GM12878 (cell line): ENCODE data around the gene GAREM2. TPM values are rescaled to one million over a fixed set of nuclear protein-coding genes. Genes with fewer than 3 reads are reported as not detected.

ENCODE experiments used
- ATAC-seq: fragments of 200-7000 bp; cut with Tn5 transposase; 3 replicates; pipeline ENCODE4 v1.9.1; 2020; ENCODE audit warnings: mild to moderate bottlenecking, moderate library complexity
- BruUV-seq: library from RNA; stranded (reverse); fragments of 400-500 nt; replicated peaks from 2 replicates; lab custom pipeline; 2021; lab: Mats Ljungman, UMichigan
- CTCF ChIA-PET: fragments of 300-600 bp; sonication (Branson Sonifier 250); formaldehyde crosslinking; extraction: SDS; loops from one replicate; lab custom pipeline; 2021; ENCODE audit warnings: inconsistent platforms; lab: Yijun Ruan, JAX
- POLR2A ChIA-PET: fragments of 350-600 bp; formaldehyde crosslinking; extraction: SDS; loops from one replicate; lab custom pipeline; 2021; ENCODE audit warnings: inconsistent platforms; lab: Charles Lee
- RAD21 ChIA-PET: fragments of 300-600 bp; sonication (Branson Sonifier 250); formaldehyde crosslinking; loops from one replicate; lab custom pipeline; 2023; ENCODE audit warnings: antibody characterized with exemption; ENCODE audit not compliant: unreplicated experiment; lab: Charles Lee
- SMC1A ChIA-PET: fragments of 300-600 bp; sonication (Branson Sonifier 250); formaldehyde crosslinking; loops from one replicate; lab custom pipeline; 2023; ENCODE audit not compliant: unreplicated experiment, uncharacterized antibody; lab: Charles Lee
- DNase-seq: peaks from one replicate; pipeline ENCODE4 v3.0.0-alpha.2; 2011; ENCODE audit warnings: low read depth, low spot score
- FAIRE-seq: peaks from 3 replicates; lab custom pipeline; 2011; peaks lifted over from hg19 to GRCh38; lab: Jason Lieb, UNC
- H2AFZ ChIP-seq: 2 replicates; pipeline ENCODE4 v1.6.0; 2011; ENCODE audit warnings: low read depth, low read length, control low read depth; ENCODE audit not compliant: control insufficient read depth
- H3K27ac ChIP-seq: 2 replicates; pipeline ENCODE4 v1.5.1; 2011; ENCODE audit warnings: control low read depth; ENCODE audit not compliant: control insufficient read depth, insufficient read depth
- H3K27me3 ChIP-seq, 2 experiments: replicated peaks in 1 of 2; 2 replicates each; pipeline versions ENCODE4 v1.6.0 to v1.6.1; 2011; ENCODE audit warnings: low read length in 1 of 2; ENCODE audit not compliant: control insufficient read depth in 2 of 2, insufficient read depth in 2 of 2
- H3K36me3 ChIP-seq, 2 experiments: 2 replicates each; pipeline ENCODE4 v1.5.1; 2011; ENCODE audit warnings: low read length in 1 of 2; ENCODE audit not compliant: control insufficient read depth in 2 of 2, insufficient read depth in 2 of 2
- H3K4me1 ChIP-seq: 2 replicates; pipeline ENCODE4 v1.6.1; 2011; ENCODE audit warnings: mild to moderate bottlenecking, low read length, moderate library complexity, mixed read lengths; ENCODE audit not compliant: control insufficient read depth, insufficient read depth
- H3K4me2 ChIP-seq: 2 replicates; pipeline ENCODE4 v1.6.0; 2011; ENCODE audit warnings: control low read depth; ENCODE audit not compliant: control insufficient read depth, insufficient read depth
- H3K4me3 ChIP-seq: fragments of 200-600 bp; sonication (generic); 2 replicates; pipeline ENCODE4 v1.5.1; 2016
- H3K79me2 ChIP-seq: 2 replicates; pipeline ENCODE4 v1.6.0; 2011; ENCODE audit warnings: low read length; ENCODE audit not compliant: control insufficient read depth, insufficient read depth
- H3K9ac ChIP-seq: 2 replicates; pipeline ENCODE4 v1.8.0; 2011; ENCODE audit warnings: low read length, control low read depth, mixed read lengths; ENCODE audit not compliant: control insufficient read depth, insufficient read depth
- H3K9me3 ChIP-seq: replicated peaks from 3 replicates; pipeline ENCODE4 v1.5.1; 2011; ENCODE audit warnings: mild to moderate bottlenecking, low read length; ENCODE audit not compliant: control insufficient read depth, insufficient read depth
- H4K20me1 ChIP-seq: 2 replicates; pipeline ENCODE4 v1.6.0; 2011; ENCODE audit not compliant: control insufficient read depth, insufficient read depth
- CBX3 ChIP-seq: fragments of 200-600 bp; sonication (generic); IDR thresholded peaks from 2 replicates; pipeline ENCODE4 v1.6.1; 2016; ENCODE audit warnings: low read depth, borderline replicate concordance
- CEBPB ChIP-seq, 2 experiments: fragments of 150-350 bp in 1 of 2; IDR thresholded peaks; 2 replicates each; pipeline ENCODE4 v1.6.1; 2012 to 2014; ENCODE audit warnings: low read depth in 2 of 2, low read length in 2 of 2, borderline replicate concordance in 1 of 2, inconsistent platforms in 1 of 2
- CREB1 ChIP-seq: IDR thresholded peaks from 2 replicates; pipeline ENCODE4 v1.6.1; 2012; ENCODE audit warnings: low read depth, mild to moderate bottlenecking, inconsistent platforms
- E4F1 ChIP-seq: fragments of 450-650 bp; IDR thresholded peaks from 2 replicates; pipeline ENCODE4 v1.6.1; 2018; ENCODE audit warnings: borderline replicate concordance, mild to moderate bottlenecking; ENCODE audit not compliant: partially characterized antibody
- GABPA ChIP-seq: IDR thresholded peaks from 2 replicates; pipeline ENCODE4 v1.6.1; 2014; ENCODE audit warnings: antibody characterized with exemption, low read depth, mild to moderate bottlenecking, inconsistent platforms
- HDGF ChIP-seq: fragments of 450-650 bp; IDR thresholded peaks from 2 replicates; pipeline ENCODE4 v1.6.1; 2016; ENCODE audit warnings: antibody characterized with exemption
- MLLT1 ChIP-seq: fragments of 450-650 bp; IDR thresholded peaks from 2 replicates; pipeline ENCODE4 v1.6.1; 2016; ENCODE audit warnings: mild to moderate bottlenecking
- NR2C2 ChIP-seq: IDR thresholded peaks from 2 replicates; pipeline ENCODE4 v1.6.1; 2011; ENCODE audit warnings: borderline replicate concordance, low read depth; ENCODE audit not compliant: control insufficient read depth, insufficient read length
- SP1 ChIP-seq: IDR thresholded peaks from one replicate; pipeline ENCODE4 v1.6.1; 2011; ENCODE audit warnings: low read depth, low read length
- STAT3 ChIP-seq: IDR thresholded peaks from 2 replicates; pipeline ENCODE4 v1.6.1; 2011; ENCODE audit warnings: low read depth, low read length, improper control_type of control experiment
- ZNF24 ChIP-seq: fragments of 450-650 bp; IDR thresholded peaks from 2 replicates; pipeline ENCODE4 v1.6.1; 2017; ENCODE audit warnings: antibody characterized with exemption, mild to moderate bottlenecking
- ZNF622 ChIP-seq: fragments of 450-650 bp; IDR thresholded peaks from 2 replicates; pipeline ENCODE4 v1.6.1; 2017; ENCODE audit warnings: mild to moderate bottlenecking, inconsistent platforms
- WGBS: methylation state at CpG from one replicate; pipeline ENCODE4 v1.1.6; 2016; ENCODE audit warnings: low lambda C conversion rate; ENCODE audit not compliant: insufficient replicate concordance, insufficient coverage; ENCODE audit errors: missing lambda C conversion rate; 5-methylcytosine and 5-hydroxymethylcytosine counted together
- in situ Hi-C: fragments of 300-500 bp; cut with MboI; formaldehyde crosslinking; loops from 9 replicates; pipeline ENCODE4 v1.14.3; 2018; ENCODE audit warnings: mixed read lengths
- intact Hi-C: fragments of 100-400 bp; cut with micrococcal nuclease; formaldehyde crosslinking; loops from one replicate; pipeline ENCODE4 v1.14.2; 2022; ENCODE audit not compliant: unreplicated experiment
- polyA plus RNA-seq, 11 experiments: library from polyadenylated mRNA; depleted of rRNA in 4 of 11; unstranded in 6 of 11; stranded (reverse) in 5 of 11; fragments of >200 nt; fragmentation: Nextera tagmentation in 4 of 11; fragmentation: Illumina TruSeq in 1 of 11; extraction: Ambion mirVana in 4 of 11; extraction: Trizol in 1 of 11; gene quantifications; 1 replicate in 1 of 11; 2 replicates in 10 of 11; pipeline versions ENCODE4 v1.2.1 to v1.2.3, GENCODE V29; 2011 to 2016; ENCODE audit warnings: inconsistent platforms in 2 of 11, missing spikeins in 2 of 11, low read depth in 1 of 11
- total RNA-seq, 4 experiments: library from RNA; depleted of rRNA in 3 of 4; stranded (reverse); fragments of >200 nt in 3 of 4; fragmentation: Illumina TruSeq in 1 of 4; extraction: Trizol in 1 of 4; gene quantifications; 2 replicates each; pipeline versions ENCODE4 v1.2.1 to v1.2.3, GENCODE V29; 2013 to 2021

The GAREM2 gene
- total and polyA plus RNA-seq, 10 of the 15 experiments (the other 5 are each of a cell fraction or from before 2014, with no cell fraction given), result 0.06 to 1.4 (median 0.44) TPM

DNA sequence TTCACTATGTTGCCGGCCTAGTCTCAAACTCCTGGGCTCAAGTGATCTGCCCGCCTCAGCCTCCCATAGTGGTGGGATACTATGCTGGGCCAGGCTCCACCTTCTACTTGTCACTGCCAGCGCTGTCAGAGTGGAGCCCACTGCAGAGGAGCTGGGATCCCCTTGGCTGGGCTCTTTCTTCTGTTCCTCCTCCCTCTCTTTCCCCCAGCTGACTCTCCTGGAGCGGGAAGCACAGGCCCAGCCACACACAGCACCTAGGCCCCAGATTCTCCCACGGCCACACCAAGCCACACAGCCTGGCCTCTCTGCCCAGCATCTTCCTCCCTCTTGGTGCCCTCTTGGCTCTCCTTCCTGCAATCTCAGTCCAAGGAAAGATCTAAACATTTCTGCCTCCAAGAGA lies 3.7 kb upstream of the GAREM2 start:
- Histone ChIP-seq H2AFZ (no peak overlapping the region), H3K9ac (no peak overlapping the region), H3K79me2 (no peaks in the 10 kb centered on the region), H3K27me3 (peaks cover 0 to 4% of the 10 kb centered on the region in 2 experiments; a peak in 3 of 4 replicates), H3K4me2 (no peak overlapping the region), H3K4me3 (no peak overlapping the region), H3K36me3 (no peaks in the 10 kb centered on the region), H3K4me1 (no peaks in the 10 kb centered on the region), H3K27ac (no peak overlapping the region), H4K20me1 (no peaks in the 10 kb centered on the region; the same call in 1 of the 2 replicates), H3K9me3 (no peaks in the 10 kb centered on the region)
- in situ Hi-C loops (no loop called here), intact Hi-C loops (no loop called here)
- CTCF ChIA-PET, result no interaction called here
- no peak for FAIRE-seq
- SMC1A ChIA-PET, result no interaction called here
- RAD21 ChIA-PET, result no interaction called here
- ATAC-seq, result no peak
- POLR2A ChIA-PET, result interaction anchor here (0.5 kb wide), 1 partner anchor 24 kb away, joined by 5 read pairs; no protein-coding TSS in a partner anchor
- WGBS, result 65% methylated on average over 5 of the region's 5 CpGs
- TF ChIP-seq E4F1 (no peak), ZNF24 (no peak), CREB1 (no peak), CEBPB (IDR thresholded peaks at IDR 0.05; ENCODE audit: borderline replicate concordance in 1 of 2, low read depth in 2 of 2, low read length in 2 of 2) (no peak), NR2C2 (no peak), ZNF622 (no peak), SP1 (no peak), MLLT1 (no peak), HDGF (no peak), STAT3 (no peak), GABPA (no peak), CBX3 (no peak)
- no TSS peak for BruUV-seq
- no peak for DNase-seq
